Breast epithelium (tissue), 3 donors: ENCODE results near the gene SPSB3.

Experiments
- POLR2A ChIP-seq: fragments of 450-650 bp; IDR thresholded peaks from one replicate; pipeline ENCODE4 v1.6.1; 2016; ENCODE audit warnings: antibody characterized with exemption, mild to moderate bottlenecking, moderate library complexity
- POLR2AphosphoS5 ChIP-seq, 3 donors: sonication (generic); formaldehyde crosslinking; IDR thresholded peaks; one replicate each; pipeline ENCODE4 v1.6.1; 2017; ENCODE audit warnings: antibody characterized with exemption in 3 of 3

GRCh38 chr16:1807626-1808025 lies 25.3 kb upstream of the SPSB3 start:
- TF ChIP-seq POLR2AphosphoS5 (IDR thresholded peaks at IDR 0.05) (no peak), POLR2A (no peak)
